Activated T-cell treated with anti-CD3 and anti-CD28 coated beads, Interleukin-2, amount 50 U/mL, for 4 hours (primary cell): ENCODE data around the gene ADAMTS12. TPM values are rescaled to one million over a fixed set of nuclear protein-coding genes. Genes with fewer than 3 reads are reported as not detected.
"Not testable (repeated sequence)": the region's sequence is repeated elsewhere in the genome, so short reads cannot be mapped to it uniquely, and the experiment has no call there.

Experiments
- ATAC-seq, 2 donors: fragments of 200-7000 bp; cut with Tn5 transposase; one replicate each; pipeline ENCODE4 v1.10.0; 2021
- DNase-seq: peaks from one replicate; pipeline ENCODE4 v3.0.0-alpha.2; 2020
- H3K27me3 Mint-ChIP-seq: one replicate; pipeline ENCODE4 v1.8.0; 2021; ENCODE audit warnings: low read depth, mixed read lengths
- H3K36me3 Mint-ChIP-seq: one replicate; pipeline ENCODE4 v1.8.0; 2022; ENCODE audit warnings: mixed read lengths; ENCODE audit not compliant: insufficient read depth
- H3K4me1 Mint-ChIP-seq: one replicate; pipeline ENCODE4 v1.8.0; 2021; ENCODE audit warnings: low read depth, mixed read lengths
- H3K4me3 Mint-ChIP-seq: one replicate; pipeline ENCODE4 v1.8.0; 2021; ENCODE audit warnings: mild to moderate bottlenecking, moderate library complexity, mixed read lengths
- H3K9me3 Mint-ChIP-seq: one replicate; pipeline ENCODE4 v1.8.0; 2021; ENCODE audit warnings: mixed read lengths
- total RNA-seq, 3 donors: library from RNA; stranded (reverse); gene quantifications; one replicate each; pipeline ENCODE4 v1.2.1, GENCODE V29; 2021

The ADAMTS12 gene
- total RNA-seq, 3 donors from 2014 or later = 0.03 TPM; not detected in 2

DNA sequence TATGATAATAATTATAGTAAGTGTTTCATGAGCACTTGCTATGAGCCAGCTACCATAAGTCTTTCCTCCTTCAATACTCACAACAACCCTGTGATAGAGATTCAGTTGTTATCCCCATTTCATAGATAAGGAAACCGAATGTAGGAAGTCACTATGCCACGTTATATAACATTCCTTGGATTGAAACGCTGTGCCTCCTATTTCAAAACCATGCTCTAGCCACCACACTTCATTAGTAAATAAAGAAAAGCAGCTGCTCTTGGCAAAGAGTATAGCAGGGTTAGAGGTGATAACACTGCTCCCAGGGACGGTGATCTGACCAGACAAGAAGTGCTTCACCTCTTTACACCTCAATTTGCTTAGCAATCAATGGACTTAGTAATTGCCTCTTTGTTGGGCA, 5.5 kb downstream of the ADAMTS12 start:
- no peak for DNase-seq
- Mint-ChIP-seq H3K4me1 (peaks cover 3% of the 10 kb centered on the region), H3K27me3 (peaks cover 31% of the 10 kb centered on the region), H3K9me3 (no peaks in the 10 kb centered on the region), H3K4me3 (no peak overlapping the region), H3K36me3 (no peaks in the 10 kb centered on the region)
- ATAC-seq = no peak

DNA sequence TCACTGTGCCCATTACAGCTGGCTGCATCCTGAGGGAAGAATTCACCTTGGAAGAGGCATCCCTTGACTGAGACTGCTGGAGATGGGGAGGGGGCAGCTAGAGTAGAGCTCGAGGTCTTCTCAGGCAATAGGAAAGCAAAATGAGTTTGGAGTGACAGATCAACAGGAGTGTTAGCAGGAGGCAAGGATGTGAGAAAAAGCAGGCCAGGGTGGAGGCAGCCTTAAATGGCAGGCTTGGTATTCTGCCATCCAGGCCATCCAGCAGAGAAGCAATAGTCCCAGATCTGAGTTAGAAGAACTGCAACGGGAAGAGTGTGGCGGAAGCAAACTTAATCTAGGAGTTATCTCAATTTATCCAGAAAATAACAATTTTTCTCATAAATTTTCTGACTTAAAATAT, 6.1 kb downstream of the ADAMTS12 start:
- ATAC-seq (no peak), DNase-seq (no peak)
- H3K27me3 Mint-ChIP-seq = peaks cover 25% of the 10 kb centered on the region
- no peaks in the 10 kb centered on the region for H3K9me3 Mint-ChIP-seq
- no peak overlapping the region for H3K4me3 Mint-ChIP-seq
- H3K36me3 Mint-ChIP-seq = no peaks in the 10 kb centered on the region
- H3K4me1 Mint-ChIP-seq = no peaks in the 10 kb centered on the region

DNA sequence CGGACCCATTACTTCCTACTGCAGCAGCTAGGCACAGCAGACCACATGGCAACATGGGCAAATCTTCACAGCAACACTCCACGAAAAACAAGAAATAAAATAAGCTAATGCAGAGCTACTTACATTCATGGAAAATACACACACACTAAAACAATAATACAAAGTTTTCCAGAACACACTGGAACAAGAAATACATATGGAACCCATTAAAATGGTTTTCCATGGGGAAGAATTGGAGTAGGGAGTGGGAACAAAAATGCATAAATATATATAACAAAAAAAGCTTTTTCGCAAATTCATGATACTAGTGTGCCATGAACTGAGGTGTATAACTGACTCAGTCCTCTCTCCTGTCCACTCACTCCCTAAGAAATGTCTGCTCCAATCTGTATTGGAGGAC, 8.3 kb downstream of the ADAMTS12 start:
- no peaks in the 10 kb centered on the region for H3K9me3 Mint-ChIP-seq
- no peak for ATAC-seq
- H3K27me3 Mint-ChIP-seq = peaks cover 11% of the 10 kb centered on the region
- DNase-seq = no peak
- no peak overlapping the region for H3K4me3 Mint-ChIP-seq
- H3K4me1 Mint-ChIP-seq = no peaks in the 10 kb centered on the region
- H3K36me3 Mint-ChIP-seq = no peaks in the 10 kb centered on the region

DNA sequence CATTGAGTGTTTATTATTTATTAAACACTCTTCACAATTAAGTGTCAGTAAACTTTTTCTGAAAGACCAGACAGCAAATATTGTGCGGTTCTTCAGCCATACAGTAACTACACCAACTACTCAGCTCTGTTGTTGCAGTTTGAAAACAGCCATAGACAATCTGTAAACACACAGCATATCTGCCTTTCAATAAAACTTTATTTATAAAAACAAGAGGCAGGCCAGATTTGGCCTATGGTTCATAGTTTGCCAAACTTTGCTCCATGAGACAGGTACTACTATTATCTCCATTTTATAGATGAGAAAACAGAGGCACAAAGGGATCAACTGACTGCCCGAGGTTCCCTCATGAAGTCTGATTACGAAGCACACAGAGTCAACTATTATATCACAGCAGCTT, 11.5 kb downstream of the ADAMTS12 start:
- DNase-seq (no peak), ATAC-seq (no peak)
- Mint-ChIP-seq H3K4me3 (no peak overlapping the region), H3K4me1 (no peaks in the 10 kb centered on the region), H3K9me3 (peaks cover 4% of the 10 kb centered on the region), H3K36me3 (no peaks in the 10 kb centered on the region), H3K27me3 (peaks cover 5% of the 10 kb centered on the region)

DNA sequence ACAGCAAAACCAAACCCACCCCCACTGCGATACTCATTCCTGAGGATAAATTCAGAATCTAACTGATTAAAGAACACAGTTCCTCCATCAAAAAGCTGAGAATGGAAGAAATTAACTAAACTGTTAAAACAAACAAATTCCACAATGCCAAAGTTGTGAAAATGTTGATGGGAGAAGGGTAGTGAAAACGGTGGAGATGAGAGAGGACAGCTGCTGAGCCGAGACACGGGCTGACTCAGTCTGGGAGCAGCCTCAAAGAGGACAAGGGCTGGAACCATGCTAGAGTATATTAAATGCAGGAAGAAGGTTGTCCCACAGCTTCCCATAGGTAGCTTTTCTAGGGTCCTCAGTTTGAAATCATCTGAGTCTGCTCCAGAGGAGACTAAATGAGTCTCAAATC, 14.3 kb downstream of the ADAMTS12 start:
- ATAC-seq (no peak), DNase-seq (no peak)
- Mint-ChIP-seq H3K9me3 (peaks cover 9% of the 10 kb centered on the region), H3K36me3 (no peaks in the 10 kb centered on the region), H3K27me3 (peaks cover 2% of the 10 kb centered on the region), H3K4me3 (no peak overlapping the region), H3K4me1 (no peaks in the 10 kb centered on the region)

DNA sequence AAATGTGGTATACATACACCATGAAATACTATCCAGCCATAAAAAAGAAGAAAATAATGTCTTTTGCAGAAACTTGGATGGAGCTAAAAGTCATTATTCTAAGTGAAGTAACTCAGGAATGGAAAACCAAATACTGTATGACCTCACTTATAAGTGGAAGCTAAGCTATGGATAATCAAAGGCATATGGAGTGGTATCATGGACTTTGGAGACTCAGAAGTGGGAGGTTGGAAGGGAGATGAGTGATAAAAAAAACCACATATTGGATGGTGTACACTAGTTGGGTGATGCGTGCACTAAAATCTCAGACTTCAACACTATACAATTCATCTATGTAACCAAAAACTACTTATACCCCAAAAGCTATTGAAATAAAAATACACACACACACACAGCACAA, 24.5 kb downstream of the ADAMTS12 start:
- H3K27me3 Mint-ChIP-seq = peaks cover 2% of the 10 kb centered on the region
- ATAC-seq = no peak
- H3K9me3 Mint-ChIP-seq = peaks cover 35% of the 10 kb centered on the region
- no peak for DNase-seq
- H3K4me3 Mint-ChIP-seq = no peak overlapping the region
- peaks cover 3% of the 10 kb centered on the region for H3K36me3 Mint-ChIP-seq
- no peaks in the 10 kb centered on the region for H3K4me1 Mint-ChIP-seq

DNA sequence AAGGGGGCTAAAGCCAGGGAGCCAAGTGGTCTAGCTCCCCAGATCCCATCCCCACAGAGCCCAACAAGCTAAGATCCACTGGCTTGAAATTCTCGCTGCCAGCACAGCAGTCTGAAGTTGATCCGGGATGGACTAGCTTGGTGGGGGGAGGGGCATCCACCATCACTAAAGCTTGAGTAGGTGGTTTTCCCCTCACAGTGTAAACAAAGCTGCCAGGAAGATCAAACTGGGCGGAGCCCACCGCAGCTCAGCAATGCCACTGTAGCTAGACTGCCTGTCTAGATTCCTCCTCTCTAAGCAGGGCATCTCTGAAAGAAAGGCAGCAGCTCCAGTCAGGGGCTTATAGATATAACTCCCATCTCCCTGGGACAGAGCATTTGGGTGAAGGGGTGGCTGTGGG, 32.6 kb downstream of the ADAMTS12 start:
- not testable (repeated sequence) for H3K4me3 Mint-ChIP-seq, H3K27me3 Mint-ChIP-seq, H3K9me3 Mint-ChIP-seq, H3K36me3 Mint-ChIP-seq, DNase-seq, ATAC-seq
- H3K4me1 Mint-ChIP-seq = peaks cover 21% of the 10 kb centered on the region

DNA sequence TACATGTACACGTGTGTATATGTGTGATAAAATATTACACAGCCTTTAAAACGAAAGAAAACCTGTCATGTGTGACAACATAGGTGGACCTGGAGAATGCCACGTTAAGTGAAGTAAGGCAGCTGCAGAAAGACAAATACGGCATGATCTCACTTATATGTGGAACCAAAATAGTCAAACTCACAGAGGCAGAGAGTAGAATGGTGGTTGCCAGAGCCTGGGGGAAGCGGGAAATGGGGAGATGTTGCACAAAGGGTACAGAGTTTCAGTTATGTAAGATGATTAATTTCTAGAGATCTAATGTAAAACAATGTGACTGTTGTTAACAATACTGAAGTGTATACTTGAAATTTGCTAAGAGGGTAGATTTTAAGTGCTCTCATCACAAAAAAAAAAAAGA, 34.8 kb downstream of the ADAMTS12 start:
- Mint-ChIP-seq H3K4me3 (no peak overlapping the region), H3K4me1 (peaks cover 20% of the 10 kb centered on the region), H3K36me3 (peaks cover 5% of the 10 kb centered on the region), H3K9me3 (peaks cover 4% of the 10 kb centered on the region), H3K27me3 (peaks cover 9% of the 10 kb centered on the region)
- no peak for ATAC-seq
- DNase-seq = no peak

DNA sequence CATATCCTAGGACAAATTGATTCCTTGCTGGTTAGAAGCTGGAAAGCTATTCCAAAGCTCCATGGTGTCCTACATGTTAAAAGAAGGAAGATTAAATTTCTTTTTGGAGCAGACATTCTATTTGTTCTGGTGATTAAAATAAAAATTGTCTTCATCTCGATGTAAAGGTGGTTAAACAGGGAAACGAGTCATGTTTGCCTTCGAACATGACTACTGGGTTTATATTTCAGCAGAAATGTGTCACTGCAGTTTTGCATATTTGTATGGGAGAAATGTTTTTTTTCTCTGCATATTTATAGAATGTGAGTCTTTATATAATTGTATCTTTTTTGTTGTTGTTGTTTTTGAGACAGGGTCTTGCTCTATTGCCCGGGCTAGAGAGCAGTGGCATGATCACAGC, 36.4 kb downstream of the ADAMTS12 start:
- Mint-ChIP-seq H3K4me1 (peaks cover 16% of the 10 kb centered on the region), H3K9me3 (no peaks in the 10 kb centered on the region), H3K27me3 (peaks cover 6% of the 10 kb centered on the region), H3K36me3 (no peaks in the 10 kb centered on the region), H3K4me3 (no peak overlapping the region)
- ATAC-seq (no peak), DNase-seq (no peak)

DNA sequence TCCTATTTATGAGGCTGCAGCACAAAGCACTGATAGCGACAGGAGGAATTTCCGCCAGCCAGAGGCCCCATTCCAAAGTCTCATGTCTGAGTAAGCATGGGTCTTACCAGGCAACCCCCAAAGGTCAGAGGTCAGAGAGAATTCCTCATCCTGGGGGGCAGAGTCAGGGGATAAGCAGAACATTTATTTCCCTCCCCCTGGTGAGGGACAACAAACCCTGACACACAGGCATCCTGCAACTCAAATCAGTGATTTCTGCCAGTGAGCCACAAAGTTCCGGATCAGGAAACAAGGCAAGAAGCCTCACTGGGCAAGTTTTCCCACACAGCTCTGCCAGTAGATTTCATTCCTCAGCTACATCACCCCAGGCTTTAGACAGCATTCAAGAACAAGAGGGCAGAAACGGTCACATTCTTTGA, 37.0 kb downstream of the ADAMTS12 start:
- H3K4me3 Mint-ChIP-seq = no peak overlapping the region
- H3K4me1 Mint-ChIP-seq = peaks cover 18% of the 10 kb centered on the region

DNA sequence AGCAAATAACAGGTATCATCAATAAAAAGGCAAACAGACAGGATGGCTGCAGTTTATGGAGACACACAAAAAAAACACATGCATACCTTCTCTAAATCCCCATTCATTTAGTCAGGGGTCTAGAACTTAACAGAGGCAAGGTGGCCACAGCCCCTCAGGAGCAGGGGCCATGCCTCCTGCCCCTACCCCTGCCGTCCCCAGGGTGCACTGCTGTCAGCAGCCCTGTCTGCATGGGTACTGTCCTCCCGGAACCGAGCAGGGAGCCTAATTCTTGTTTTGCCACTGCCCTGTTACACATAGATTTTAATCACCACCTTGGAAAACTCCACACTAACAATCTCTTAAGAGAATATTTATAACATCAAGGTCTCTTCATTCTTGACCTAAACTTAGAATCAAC, 39.0 kb downstream of the ADAMTS12 start:
- Mint-ChIP-seq H3K9me3 (no peaks in the 10 kb centered on the region), H3K4me1 (peaks cover 9% of the 10 kb centered on the region), H3K4me3 (no peak overlapping the region), H3K36me3 (no peaks in the 10 kb centered on the region), H3K27me3 (peaks cover 6% of the 10 kb centered on the region)
- DNase-seq = no peak
- no peak for ATAC-seq

More for the DNA sequence above, 37.0 kb downstream of the ADAMTS12 start:
- peaks cover 6% of the 10 kb centered on the region for H3K27me3 Mint-ChIP-seq
- DNase-seq = no peak
- no peak for ATAC-seq
- no peaks in the 10 kb centered on the region for H3K36me3 Mint-ChIP-seq
- no peaks in the 10 kb centered on the region for H3K9me3 Mint-ChIP-seq

DNA sequence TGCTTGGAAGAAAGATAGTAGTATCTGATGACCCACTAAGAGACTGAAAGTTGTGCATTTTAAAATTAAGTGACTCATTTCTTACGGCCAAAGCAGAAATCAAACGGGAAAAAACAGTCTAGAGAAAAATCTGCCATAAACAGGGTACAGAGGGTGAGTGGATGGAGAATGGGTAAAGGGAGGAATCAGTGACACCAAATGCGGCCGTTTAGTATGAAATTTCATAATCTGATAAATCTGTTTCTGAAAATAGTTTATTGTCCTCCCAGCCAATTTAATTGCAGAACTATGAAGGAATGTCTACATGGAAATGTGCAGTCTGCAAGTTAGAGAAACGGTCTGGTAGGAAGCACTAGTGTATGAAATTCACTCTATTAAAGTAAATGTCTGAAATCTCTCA, 39.5 kb downstream of the ADAMTS12 start:
- H3K36me3 Mint-ChIP-seq = no peaks in the 10 kb centered on the region
- no peak for DNase-seq
- H3K27me3 Mint-ChIP-seq = peaks cover 6% of the 10 kb centered on the region
- peaks cover 9% of the 10 kb centered on the region for H3K4me1 Mint-ChIP-seq
- H3K9me3 Mint-ChIP-seq = no peaks in the 10 kb centered on the region
- H3K4me3 Mint-ChIP-seq = no peak overlapping the region
- no peak for ATAC-seq

DNA sequence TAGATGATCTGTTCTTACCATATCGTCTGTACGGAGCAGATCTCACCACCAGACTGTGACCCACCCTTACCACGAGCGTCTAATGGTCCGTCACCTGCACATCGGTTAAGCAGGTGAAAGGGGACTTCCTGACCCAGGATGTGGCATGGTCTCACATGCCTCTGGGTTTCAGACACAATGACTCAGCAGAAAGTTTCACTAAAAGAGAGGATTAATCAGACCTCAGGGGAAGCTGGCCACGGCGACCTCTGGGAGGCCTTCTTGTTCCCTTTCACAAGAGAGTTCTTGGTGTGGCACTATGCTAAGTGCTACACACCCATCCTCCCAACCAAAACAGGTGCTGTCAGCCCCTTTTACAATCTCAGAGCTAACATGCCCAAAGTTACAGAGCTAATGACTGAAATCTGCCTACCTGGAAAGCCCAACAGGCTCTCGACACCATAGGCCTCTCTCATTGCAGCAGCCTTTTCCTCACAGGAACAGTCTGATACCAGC, 41.6 kb downstream of the ADAMTS12 start:
- no peaks in the 10 kb centered on the region for H3K36me3 Mint-ChIP-seq

DNA sequence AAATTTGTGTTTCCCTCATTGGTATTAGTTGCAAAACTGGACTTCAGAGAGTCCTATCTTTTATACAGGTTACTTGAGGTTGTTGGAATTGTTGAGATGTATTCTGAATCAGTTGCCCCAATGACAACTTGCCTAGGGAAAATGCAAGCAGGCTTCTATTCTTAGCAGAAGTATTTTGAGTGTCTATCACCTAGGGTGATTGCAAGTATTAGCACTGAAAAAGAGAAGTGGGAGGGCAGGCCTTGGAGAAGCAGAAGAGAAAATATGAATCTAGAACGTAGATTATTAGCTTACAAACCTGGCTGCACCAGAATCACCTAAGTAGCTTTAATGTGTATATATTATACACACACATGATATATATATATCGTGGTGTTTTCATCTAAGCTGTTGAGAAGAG, 43.2 kb downstream of the ADAMTS12 start:
- Mint-ChIP-seq H3K36me3 (no peaks in the 10 kb centered on the region), H3K4me1 (peaks cover 9% of the 10 kb centered on the region), H3K27me3 (peaks cover 4% of the 10 kb centered on the region), H3K9me3 (peaks cover 5% of the 10 kb centered on the region), H3K4me3 (no peak overlapping the region)
- DNase-seq (no peak), ATAC-seq (no peak)

More for the DNA sequence above, 41.6 kb downstream of the ADAMTS12 start:
- ATAC-seq = peak; percentile 84 to 87
- Mint-ChIP-seq H3K27me3 (peaks cover 4% of the 10 kb centered on the region), H3K4me1 (peaks cover 9% of the 10 kb centered on the region), H3K4me3 (no peak overlapping the region), H3K9me3 (no peaks in the 10 kb centered on the region)
- no peak for DNase-seq

DNA sequence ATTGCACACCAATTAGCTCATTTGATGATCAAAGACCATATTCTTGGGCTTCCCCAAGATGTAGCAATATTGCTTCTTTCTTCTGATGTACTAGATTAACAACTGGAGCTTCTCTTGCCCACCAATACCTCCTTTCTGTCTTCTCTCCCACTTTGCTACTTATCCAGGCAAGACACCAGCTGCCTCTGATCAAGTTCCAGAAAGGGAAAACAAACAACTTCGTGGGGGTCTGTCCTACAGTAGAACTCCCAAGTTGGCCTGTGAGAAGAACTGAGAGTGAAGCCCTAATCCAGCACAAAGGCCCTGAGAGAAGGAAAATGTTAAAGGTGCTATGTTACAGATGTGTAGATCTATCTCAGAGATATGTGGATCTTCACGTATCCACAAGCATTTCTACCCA, 44.9 kb downstream of the ADAMTS12 start:
- no peak overlapping the region for H3K4me3 Mint-ChIP-seq
- H3K9me3 Mint-ChIP-seq = peaks cover 12% of the 10 kb centered on the region
- DNase-seq (no peak), ATAC-seq (no peak)
- H3K27me3 Mint-ChIP-seq = peaks cover under 1% of the 10 kb centered on the region
- H3K36me3 Mint-ChIP-seq = no peaks in the 10 kb centered on the region
- H3K4me1 Mint-ChIP-seq = peaks cover 11% of the 10 kb centered on the region

DNA sequence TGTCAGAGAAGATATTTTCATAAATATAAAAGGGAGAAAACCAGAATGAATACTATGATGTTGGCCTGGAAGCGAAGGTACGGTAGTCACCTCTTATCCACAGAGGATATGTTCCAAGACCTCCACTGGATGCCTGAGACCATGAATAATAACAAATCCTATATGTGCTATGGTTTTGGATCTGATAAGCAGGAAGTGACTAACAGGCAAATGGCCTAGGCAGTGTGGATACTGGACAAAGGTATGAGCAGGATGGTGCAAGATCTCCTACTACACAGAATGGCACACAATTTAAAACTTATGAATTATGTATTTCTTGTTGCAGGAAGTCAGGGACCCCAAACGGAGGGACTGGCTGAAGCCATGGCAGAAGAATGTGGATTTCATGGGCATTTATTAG, 48.2 kb downstream of the ADAMTS12 start:
- ATAC-seq (no peak), DNase-seq (no peak)
- no peaks in the 10 kb centered on the region for H3K27me3 Mint-ChIP-seq
- no peak overlapping the region for H3K4me3 Mint-ChIP-seq
- peaks cover 11% of the 10 kb centered on the region for H3K4me1 Mint-ChIP-seq
- H3K9me3 Mint-ChIP-seq = peaks cover 12% of the 10 kb centered on the region
- H3K36me3 Mint-ChIP-seq = no peaks in the 10 kb centered on the region
